Raji (cell line): Measurements from ENCODE around the gene DNAJC7.
A peak's percentile ranks its signal among the peaks of the same experiment; 100 is the strongest.

Experiments used
- POLR2A ChIP-seq: IDR thresholded peaks from 2 replicates; pipeline ENCODE4 v1.6.1; 2011; ENCODE audit warnings: low read depth, low read length, control low read depth; ENCODE audit not compliant: insufficient read depth

The DNAJC7 gene

GRCh38 chr17:41972571-41973407, 44.5 kb downstream of the DNAJC7 start:
- no peak for TF ChIP-seq POLR2A

GRCh38 chr17:41971721-41972523, 45.3 kb downstream of the DNAJC7 start:
- TF ChIP-seq POLR2A: no peak

- TF ChIP-seq POLR2A: no peak
Measured at GRCh38 chr17:41970901-41971331, 46.3 kb downstream of the DNAJC7 start.

GRCh38 chr17:41968676-41969075, 48.6 kb downstream of the DNAJC7 start:
- TF ChIP-seq POLR2A: no peak

GRCh38 chr17:41967921-41968578, 49.2 kb downstream of the DNAJC7 start:
- no peak for TF ChIP-seq POLR2A

- TF ChIP-seq POLR2A: 0 out of 2 replicates have a peak, but pooled peaks have one; percentile 8
Measured at GRCh38 chr17:41967141-41967920, 49.9 kb downstream of the DNAJC7 start.

- TF ChIP-seq POLR2A: peak; percentile 77
Measured at GRCh38 chr17:41966463-41967140, 50.6 kb downstream of the DNAJC7 start, which contains the start of gene CNP. Gene CNP (plus strand): TSS chr17:41966795. CDS start chr17:41966885, 90 bp downstream.

GRCh38 chr17:41965694-41966462, 51.4 kb downstream of the DNAJC7 start:
- peak; percentile 8 for TF ChIP-seq POLR2A

GRCh38 chr17:41962768-41963434, 54.3 kb downstream of the DNAJC7 start:
- no peak for TF ChIP-seq POLR2A

GRCh38 chr17:41962111-41962510, 55.1 kb downstream of the DNAJC7 start:
- no peak for TF ChIP-seq POLR2A

- no peak for TF ChIP-seq POLR2A
Measured at GRCh38 chr17:41959336-41960095, 57.7 kb downstream of the DNAJC7 start.

- TF ChIP-seq POLR2A: no peak
Measured at GRCh38 chr17:41959030-41959335, 58.3 kb downstream of the DNAJC7 start.
